ENCODE measurements around the gene EGLN1.
"Not testable (repeated sequence)": the region's sequence is repeated elsewhere in the genome, so short reads cannot be mapped to it uniquely, and the experiment has no call there.

The EGLN1 gene

DNA sequence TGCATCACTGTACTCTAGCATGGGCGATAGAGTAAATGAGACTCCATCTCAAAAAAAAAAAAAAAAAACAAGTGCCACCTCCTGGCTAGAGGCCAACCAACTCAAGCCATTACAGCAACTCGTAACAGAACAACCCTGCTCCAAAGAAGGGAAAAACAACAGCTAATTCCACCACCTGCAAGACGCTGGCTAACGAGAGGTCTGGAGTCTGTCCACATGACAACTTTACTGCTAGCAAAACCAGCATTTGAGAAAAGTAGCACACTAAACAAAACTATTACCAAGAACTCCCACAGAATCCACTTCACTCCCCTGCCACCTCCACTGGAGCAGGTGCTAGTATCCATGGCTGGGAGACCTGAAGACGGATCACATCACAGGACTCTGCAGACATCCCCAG is 24.1 kb upstream of the EGLN1 start:
- H3K27ac ChIP-seq: no peak overlapping the region
- TF ChIP-seq CTCF (IDR thresholded peaks at IDR 0.05) (no peak), ZFX (IDR thresholded peaks at IDR 0.05; ENCODE audit: borderline replicate concordance) (no peak)

GRCh38 chr1:231444059-231444458 is 22.0 kb upstream of the EGLN1 start:
- TF ChIP-seq CTCF (IDR thresholded peaks at IDR 0.05) (no peak), ZFX (IDR thresholded peaks at IDR 0.05; ENCODE audit: borderline replicate concordance) (no peak)
- no peak overlapping the region for H3K27ac ChIP-seq

DNA sequence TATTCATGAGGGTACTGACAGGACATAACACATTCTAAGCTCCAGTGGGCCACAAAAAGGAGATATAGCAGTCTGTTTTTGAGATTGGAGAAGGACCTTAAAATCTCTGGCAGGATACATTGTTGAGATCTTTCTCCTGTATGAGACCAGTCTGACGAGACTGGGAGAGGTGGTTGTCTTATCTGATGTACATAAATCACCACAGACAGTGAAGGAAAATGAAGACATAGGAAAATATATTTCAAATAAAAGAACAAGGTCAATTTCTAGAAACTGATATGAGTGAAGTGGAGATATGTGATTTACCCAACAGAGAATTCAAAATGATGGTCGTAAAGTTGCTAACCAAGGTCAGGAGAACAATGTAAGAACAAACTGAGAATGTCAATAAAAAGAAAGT is 21.3 kb upstream of the EGLN1 start:
- TF ChIP-seq ZFX (IDR thresholded peaks at IDR 0.05; ENCODE audit: borderline replicate concordance) (no peak), CTCF (IDR thresholded peaks at IDR 0.05) (no peak)
- no peak overlapping the region for H3K27ac ChIP-seq

DNA sequence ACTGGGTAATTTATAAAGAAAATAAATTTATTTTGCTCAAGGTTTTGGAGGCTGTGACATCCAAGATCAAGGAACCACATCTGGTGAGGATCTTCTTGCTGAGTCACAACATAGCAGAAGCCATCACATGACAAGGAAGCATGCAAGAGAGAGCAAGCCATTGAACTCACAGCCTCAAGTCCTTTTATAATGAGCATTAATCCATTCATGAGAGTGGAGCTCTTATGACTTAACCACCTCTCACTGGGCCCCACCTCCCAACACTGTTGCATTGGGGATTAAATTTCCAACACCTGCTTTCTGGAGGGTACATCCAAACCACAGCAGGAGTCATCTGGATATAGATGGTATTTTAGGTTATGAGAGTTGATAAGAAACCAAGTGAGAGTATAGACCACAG is 20.6 kb upstream of the EGLN1 start:
- TF ChIP-seq CTCF (IDR thresholded peaks at IDR 0.05) (no peak), ZFX (IDR thresholded peaks at IDR 0.05; ENCODE audit: borderline replicate concordance) (no peak)
- H3K27ac ChIP-seq: no peak overlapping the region

GRCh38 chr1:231432996-231433395 is 10.9 kb upstream of the EGLN1 start:
- no peak overlapping the region for H3K27ac ChIP-seq
- TF ChIP-seq CTCF (IDR thresholded peaks at IDR 0.05) (no peak), ZFX (IDR thresholded peaks at IDR 0.05; ENCODE audit: borderline replicate concordance) (no peak)

DNA sequence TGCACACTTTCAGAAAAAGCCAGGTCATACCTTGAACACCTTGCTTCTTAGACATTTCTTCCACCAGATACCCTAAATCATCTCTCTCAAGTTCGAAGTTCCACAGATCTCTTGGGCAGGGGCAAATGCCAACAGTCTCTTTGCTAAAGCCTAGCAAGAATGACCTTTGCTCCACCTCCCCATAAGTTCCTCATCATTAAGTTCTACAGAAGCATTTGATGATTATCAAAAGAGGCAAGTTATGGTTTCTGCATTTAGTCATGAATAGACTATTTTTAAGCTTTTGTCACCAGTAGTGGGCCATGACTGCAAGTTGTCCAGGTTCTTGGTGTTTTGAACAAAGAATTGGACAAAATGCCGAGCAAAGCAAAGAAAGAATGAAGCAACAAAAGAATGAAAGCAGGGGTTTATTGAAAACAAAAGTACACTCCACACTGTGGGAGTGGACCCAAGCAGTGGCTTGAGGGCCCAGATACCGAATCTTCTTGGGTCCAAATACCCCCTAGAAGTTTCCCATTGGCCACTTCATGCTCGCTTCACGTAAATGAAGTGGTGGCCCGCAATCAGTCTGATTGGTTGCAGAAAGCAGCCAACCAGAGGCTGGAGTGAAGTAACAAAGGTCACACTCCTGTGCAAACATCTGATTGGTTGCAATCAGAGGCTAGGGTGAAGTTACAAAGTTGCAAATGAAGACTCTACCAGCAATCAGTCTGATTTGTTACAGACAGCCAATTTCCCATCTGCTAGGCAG is 9.8 kb upstream of the EGLN1 start:
- H3K27ac ChIP-seq: no peak overlapping the region
- TF ChIP-seq CTCF (IDR thresholded peaks at IDR 0.05) (no peak), ZFX (IDR thresholded peaks at IDR 0.05; ENCODE audit: borderline replicate concordance) (no peak)

DNA sequence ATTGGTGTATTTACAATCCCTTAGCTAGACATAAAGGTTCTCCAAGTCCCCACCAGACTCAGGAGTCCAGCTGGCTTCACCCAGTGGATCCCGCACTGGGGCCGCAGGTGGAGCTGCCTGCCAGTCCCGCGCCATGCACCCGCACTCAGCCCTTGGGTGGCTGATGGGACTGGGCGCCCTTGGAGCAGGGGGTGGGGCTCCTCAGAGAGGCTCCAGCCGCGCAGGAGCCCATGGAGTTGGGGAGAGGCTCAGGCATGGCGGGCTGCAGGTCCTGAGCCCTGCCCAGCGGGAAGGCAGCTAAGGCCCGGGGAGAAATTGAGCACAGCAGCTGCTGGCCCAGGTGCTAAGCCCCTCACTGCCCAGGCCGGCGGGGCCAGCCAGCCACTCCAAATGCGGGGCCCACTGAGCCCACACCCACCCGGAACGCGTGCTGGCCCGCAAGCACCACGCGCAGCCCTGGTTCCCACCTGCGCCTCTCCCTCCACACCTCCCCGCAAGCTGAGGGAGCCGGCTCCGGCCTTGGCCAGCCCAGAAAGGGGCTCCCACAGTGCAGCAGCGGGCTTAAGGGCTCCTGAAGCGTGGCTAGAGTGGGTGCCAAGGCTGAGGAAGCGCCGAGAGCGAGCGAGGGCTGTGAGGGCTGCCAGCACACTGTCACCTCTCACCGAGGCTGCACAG is 8.7 kb upstream of the EGLN1 start:
- not testable (repeated sequence) for H3K27ac ChIP-seq

All from 22Rv1 (cell line).